A549 (cell line): Measurements from ENCODE around the gene NR2E1. TPM values are rescaled to one million over a fixed set of nuclear protein-coding genes. Genes with fewer than 3 reads are reported as not detected.

Experiments
- ATAC-seq, 2 experiments: fragments of 200-7000 bp in 1 of 2; fragments of >200 bp in 1 of 2; cut with Nextera tagmentation in 1 of 2; cut with Tn5 transposase in 1 of 2; 3 replicates each; pipeline versions ENCODE4 v1.8.0 to v1.9.1; 2018 to 2020; ENCODE audit warnings: mild to moderate bottlenecking in 1 of 2, moderate library complexity in 1 of 2
- CTCF ChIA-PET: fragments of 300-600 bp; sonication (Branson Sonifier 250); formaldehyde crosslinking; extraction: SDS; loops from one replicate; lab custom pipeline; 2021; ENCODE audit warnings: antibody characterized with exemption, inconsistent platforms; lab: Yijun Ruan, JAX
- POLR2A ChIA-PET: fragments of 350-600 bp; formaldehyde crosslinking; extraction: SDS; loops from one replicate; lab custom pipeline; 2021; ENCODE audit warnings: antibody characterized with exemption, inconsistent platforms; lab: Yijun Ruan, JAX
- DNase-seq, 2 experiments: peaks; one replicate each; pipeline versions ENCODE4 v3.0.0 to v3.0.0-alpha.2; 2011 to 2016; ENCODE audit warnings: low read depth in 1 of 2, low spot score in 1 of 2
- FAIRE-seq: peaks from 2 replicates; lab custom pipeline; 2011; peaks lifted over from hg19 to GRCh38; lab: Jason Lieb, UNC
- H3K27ac ChIP-seq, 2 experiments: fragments of >200 bp; sonication (Bioruptor Twin); formaldehyde crosslinking; 3 replicates each; pipeline ENCODE4 v1.5.1; 2016 to 2017
- H3K4me1 ChIP-seq: fragments of >200 bp; sonication (Bioruptor Twin); formaldehyde crosslinking; 3 replicates; pipeline ENCODE4 v1.6.1; 2016
- H3K4me2 ChIP-seq: fragments of >200 bp; sonication (Bioruptor Twin); formaldehyde crosslinking; 3 replicates; pipeline ENCODE4 v1.6.1; 2016
- H3K4me3 ChIP-seq: fragments of >200 bp; sonication (Bioruptor Twin); formaldehyde crosslinking; 3 replicates; pipeline ENCODE4 v1.5.1; 2016
- H3K9me3 ChIP-seq: fragments of >200 bp; sonication (Bioruptor Twin); formaldehyde crosslinking; 3 replicates; pipeline ENCODE4 v1.6.1; 2016
- ESRRA ChIP-seq: fragments of 150-350 bp; IDR thresholded peaks from 2 replicates; pipeline ENCODE4 v1.6.1; 2014; ENCODE audit warnings: mild to moderate bottlenecking, low read length, borderline replicate concordance
- FOSL2 ChIP-seq, 2 experiments: fragments of 450-650 bp in 1 of 2; fragments of >200 bp in 1 of 2; sonication (Bioruptor Twin) in 1 of 2; formaldehyde crosslinking; IDR thresholded peaks; 2 replicates each; pipeline versions ENCODE4 v1.5.0 to v1.6.1; 2016 to 2020; ENCODE audit warnings: mild to moderate bottlenecking in 1 of 2, moderate library complexity in 1 of 2
- GATA3 ChIP-seq: IDR thresholded peaks from 2 replicates; pipeline ENCODE4 v1.6.1; 2012; ENCODE audit warnings: borderline replicate concordance
- HEYL ChIP-seq: fragments of 250-450 bp; sonication (Bioruptor Pico); IDR thresholded peaks from 2 replicates; pipeline ENCODE4 v1.8.0; 2021; ENCODE audit warnings: mild to moderate bottlenecking, moderate library complexity
- KDM1A ChIP-seq: fragments of 200-600 bp; sonication (generic); IDR thresholded peaks from 2 replicates; pipeline ENCODE4 v1.6.1; 2016; ENCODE audit warnings: low read depth, mild to moderate bottlenecking
- KDM5A ChIP-seq: fragments of 200-600 bp; sonication (generic); IDR thresholded peaks from 2 replicates; pipeline ENCODE4 v1.6.1; 2016; ENCODE audit warnings: antibody characterized with exemption, mild to moderate bottlenecking
- MAFK ChIP-seq: fragments of 450-650 bp; IDR thresholded peaks from 2 replicates; pipeline ENCODE4 v1.6.1; 2014; ENCODE audit not compliant: partially characterized antibody
- MAZ ChIP-seq: fragments of 150-350 bp; IDR thresholded peaks from 2 replicates; pipeline ENCODE4 v1.6.1; 2014; ENCODE audit warnings: antibody characterized with exemption, low read depth, low read length, borderline replicate concordance
- NPAS2 ChIP-seq: fragments of 250-450 bp; sonication (Bioruptor Pico); IDR thresholded peaks from 2 replicates; pipeline ENCODE4 v1.8.0; 2022; ENCODE audit warnings: mild to moderate bottlenecking, moderate library complexity, borderline replicate concordance
- PHF8 ChIP-seq: fragments of 200-600 bp; sonication (generic); IDR thresholded peaks from 2 replicates; pipeline ENCODE4 v1.6.1; 2016; ENCODE audit warnings: low read depth, mild to moderate bottlenecking, antibody characterized with exemption, moderate library complexity, borderline replicate concordance
- RNF2 ChIP-seq: fragments of 200-600 bp; sonication (generic); IDR thresholded peaks from 2 replicates; pipeline ENCODE4 v1.6.1; 2016; ENCODE audit warnings: low read depth, mild to moderate bottlenecking, antibody characterized with exemption, moderate library complexity, borderline replicate concordance
- SMC3 ChIP-seq: fragments of >200 bp; sonication (Bioruptor Twin); formaldehyde crosslinking; IDR thresholded peaks from 3 replicates; pipeline ENCODE4 v1.6.1; 2018; ENCODE audit warnings: inconsistent platforms
- ZFP36 ChIP-seq: fragments of 450-650 bp; IDR thresholded peaks from 2 replicates; pipeline ENCODE4 v1.6.1; 2014; ENCODE audit warnings: borderline replicate concordance; ENCODE audit not compliant: partially characterized antibody
- ZNF302 ChIP-seq: fragments of 250-450 bp; sonication (Bioruptor Pico); IDR thresholded peaks from 2 replicates; pipeline ENCODE4 v1.9.0; 2021; ENCODE audit warnings: inconsistent platforms, mild to moderate bottlenecking, moderate library complexity
- WGBS: methylation state at CpG from one replicate; pipeline ENCODE4 v1.1.6; 2017; ENCODE audit errors: missing lambda C conversion rate; 5-methylcytosine and 5-hydroxymethylcytosine counted together
- polyA plus RNA-seq, 4 experiments: library from polyadenylated mRNA; depleted of rRNA in 3 of 4; stranded (reverse); fragments of >200 nt; fragmentation: RNase III in 1 of 4; extraction: RNeasy Plus Mini Kit Qiagen cat#74134 plus additional on column Dnase treatment in 1 of 4; gene quantifications; 2 replicates in 3 of 4; 3 replicates in 1 of 4; pipeline ENCODE4 v1.2.3, GENCODE V29; 2011 to 2017
- TF ChIP-seq, protein P1 (sequence below): IDR thresholded peaks from 2 replicates; pipeline ENCODE4 v1.6.1; 2012; ENCODE audit warnings: low read depth, borderline replicate concordance
- TF ChIP-seq, protein P2 (sequence below): fragments of 250-450 bp; sonication (Bioruptor Pico); IDR thresholded peaks from 2 replicates; pipeline ENCODE4 v1.5.0; 2021; ENCODE audit warnings: mild to moderate bottlenecking, moderate library complexity, borderline replicate concordance
- TF ChIP-seq, protein P3 (sequence below): IDR thresholded peaks from 2 replicates; pipeline ENCODE4 v1.6.1; 2012
- TF ChIP-seq, protein P4 (sequence below): fragments of 250-450 bp; sonication (Bioruptor Pico); IDR thresholded peaks from 2 replicates; pipeline ENCODE4 v1.5.0; 2020; ENCODE audit warnings: low read depth, mild to moderate bottlenecking, moderate library complexity

Gene NR2E1
- polyA plus RNA-seq, 2 of the 4 experiments (the other 2 are of a cell fraction) = 0.03 TPM; not detected in 1

DNA sequence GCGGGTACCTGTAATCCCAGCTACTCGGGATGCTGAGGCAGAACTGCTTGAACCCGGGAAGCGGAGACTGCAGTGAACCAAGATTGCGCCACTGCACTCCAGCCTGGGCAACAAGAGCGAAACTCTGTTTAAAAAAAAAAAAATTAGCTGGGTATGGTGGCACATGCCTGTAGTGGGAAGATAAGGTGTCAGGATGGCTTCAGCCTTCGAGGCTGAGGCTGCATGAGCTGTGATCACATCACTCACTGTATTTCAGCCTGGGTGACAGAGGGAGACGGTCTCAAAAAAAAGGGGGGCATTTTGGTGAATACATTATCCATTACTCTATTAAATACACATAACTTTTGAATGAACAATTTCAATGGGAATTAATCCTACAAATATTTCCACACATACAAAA, 62.6 kb downstream of the NR2E1 start:
- TF ChIP-seq GATA3 (no peak), NPAS2 (CRISPR knock-in tag) (no peak), ZNF302 (CRISPR knock-in tag) (no peak), RNF2 (no peak), HEYL (no peak), MAFK (no peak), ZFP36 (no peak), MAZ (no peak), KDM1A (no peak), PHF8 (no peak), ESRRA (no peak), FOSL2 (IDR thresholded peaks at IDR 0.05) (no peak), FOSL2 (CRISPR knock-in tag; IDR thresholded peaks at IDR 0.05) (no peak)
- TF ChIP-seq, protein P1, sequence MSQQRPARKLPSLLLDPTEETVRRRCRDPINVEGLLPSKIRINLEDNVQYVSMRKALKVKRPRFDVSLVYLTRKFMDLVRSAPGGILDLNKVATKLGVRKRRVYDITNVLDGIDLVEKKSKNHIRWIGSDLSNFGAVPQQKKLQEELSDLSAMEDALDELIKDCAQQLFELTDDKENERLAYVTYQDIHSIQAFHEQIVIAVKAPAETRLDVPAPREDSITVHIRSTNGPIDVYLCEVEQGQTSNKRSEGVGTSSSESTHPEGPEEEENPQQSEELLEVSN = no peak
- TF ChIP-seq, protein P2, sequence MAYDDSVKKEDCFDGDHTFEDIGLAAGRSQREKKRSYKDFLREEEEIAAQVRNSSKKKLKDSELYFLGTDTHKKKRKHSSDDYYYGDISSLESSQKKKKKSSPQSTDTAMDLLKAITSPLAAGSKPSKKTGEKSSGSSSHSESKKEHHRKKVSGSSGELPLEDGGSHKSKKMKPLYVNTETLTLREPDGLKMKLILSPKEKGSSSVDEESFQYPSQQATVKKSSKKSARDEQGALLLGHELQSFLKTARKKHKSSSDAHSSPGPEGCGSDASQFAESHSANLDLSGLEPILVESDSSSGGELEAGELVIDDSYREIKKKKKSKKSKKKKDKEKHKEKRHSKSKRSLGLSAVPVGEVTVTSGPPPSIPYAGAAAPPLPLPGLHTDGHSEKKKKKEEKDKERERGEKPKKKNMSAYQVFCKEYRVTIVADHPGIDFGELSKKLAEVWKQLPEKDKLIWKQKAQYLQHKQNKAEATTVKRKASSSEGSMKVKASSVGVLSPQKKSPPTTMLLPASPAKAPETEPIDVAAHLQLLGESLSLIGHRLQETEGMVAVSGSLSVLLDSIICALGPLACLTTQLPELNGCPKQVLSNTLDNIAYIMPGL (CRISPR knock-in tag) = no peak
- Histone ChIP-seq H3K4me3 (no peak overlapping the region), H3K4me1 (peaks cover 8% of the 10 kb centered on the region), H3K4me2 (no peak overlapping the region), H3K27ac (no peak overlapping the region), H3K9me3 (no peaks in the 10 kb centered on the region)
- DNase-seq (no peak), FAIRE-seq (no peak), ATAC-seq (no peak)
- 84% methylated on average over 8 of the region's 8 CpGs for WGBS
- POLR2A ChIA-PET = no interaction called here
- CTCF ChIA-PET = no interaction called here

DNA sequence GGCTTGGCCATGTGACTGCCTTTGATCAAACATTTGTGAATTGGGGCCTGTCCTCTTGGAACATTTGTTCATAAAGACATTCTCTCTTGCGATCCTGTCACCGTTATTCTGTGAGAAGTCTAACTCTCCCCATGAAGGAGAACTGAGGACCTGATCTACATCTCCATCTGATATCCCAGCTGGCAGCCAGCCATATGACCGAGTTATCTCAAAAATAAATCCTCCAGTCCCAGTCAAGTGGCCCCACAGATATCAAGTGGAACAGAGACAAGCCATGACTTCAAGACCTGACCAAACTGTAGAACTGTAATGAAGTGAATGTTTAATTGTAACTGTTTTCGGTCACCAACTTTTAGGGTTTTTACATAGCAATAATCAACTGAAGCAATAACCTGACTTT, 69.3 kb downstream of the NR2E1 start:
- CTCF ChIA-PET = no interaction called here
- H3K9me3 ChIP-seq = no peaks in the 10 kb centered on the region
- H3K4me3 ChIP-seq = no peak overlapping the region
- no peaks in the 10 kb centered on the region for H3K4me1 ChIP-seq
- DNase-seq (no peak), ATAC-seq (no peak), FAIRE-seq (no peak)
- H3K27ac ChIP-seq = no peak overlapping the region
- POLR2A ChIA-PET = no interaction called here
- no peak overlapping the region for H3K4me2 ChIP-seq
- WGBS = 91% methylated on average over 4 of the region's 4 CpGs
- TF ChIP-seq KDM5A (no peak), SMC3 (no peak), ZFP36 (no peak)
- TF ChIP-seq, protein P3, sequence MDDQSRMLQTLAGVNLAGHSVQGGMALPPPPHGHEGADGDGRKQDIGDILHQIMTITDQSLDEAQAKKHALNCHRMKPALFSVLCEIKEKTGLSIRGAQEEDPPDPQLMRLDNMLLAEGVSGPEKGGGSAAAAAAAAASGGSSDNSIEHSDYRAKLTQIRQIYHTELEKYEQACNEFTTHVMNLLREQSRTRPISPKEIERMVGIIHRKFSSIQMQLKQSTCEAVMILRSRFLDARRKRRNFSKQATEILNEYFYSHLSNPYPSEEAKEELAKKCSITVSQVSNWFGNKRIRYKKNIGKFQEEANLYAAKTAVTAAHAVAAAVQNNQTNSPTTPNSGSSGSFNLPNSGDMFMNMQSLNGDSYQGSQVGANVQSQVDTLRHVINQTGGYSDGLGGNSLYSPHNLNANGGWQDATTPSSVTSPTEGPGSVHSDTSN = no peak
- TF ChIP-seq, all 56 proteins: peak for 0

DNA sequence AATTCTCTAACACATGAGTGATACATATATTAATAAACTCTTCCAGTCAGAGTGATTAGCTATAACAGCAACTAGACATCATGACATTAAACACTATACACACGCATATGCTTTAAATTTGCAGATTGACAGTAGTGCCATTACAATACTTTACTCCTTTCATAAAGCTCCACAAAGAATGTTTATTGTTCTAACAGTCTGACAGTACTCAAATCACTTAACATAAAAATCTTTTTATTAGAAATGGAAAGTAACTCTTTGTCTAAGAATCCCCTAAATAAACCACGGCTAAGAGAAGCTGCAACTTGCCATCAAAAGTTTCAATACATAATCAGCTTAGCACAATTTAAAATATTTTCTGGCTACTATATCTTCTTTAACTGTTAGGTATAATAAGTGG, 71.0 kb downstream of the NR2E1 start:
- H3K4me1 ChIP-seq = no peaks in the 10 kb centered on the region
- no peak for DNase-seq
- 76% methylated on average over 2 of the region's 2 CpGs for WGBS
- no peak for FAIRE-seq
- H3K9me3 ChIP-seq = no peaks in the 10 kb centered on the region
- ChIA-PET POLR2A (no interaction called here), CTCF (interaction anchor here (1.4 kb wide), 1 partner anchor 256 kb away, joined by 4 read pairs; no protein-coding TSS in a partner anchor)
- ATAC-seq = no peak
- H3K4me2 ChIP-seq = no peak overlapping the region
- TF ChIP-seq, protein P4, sequence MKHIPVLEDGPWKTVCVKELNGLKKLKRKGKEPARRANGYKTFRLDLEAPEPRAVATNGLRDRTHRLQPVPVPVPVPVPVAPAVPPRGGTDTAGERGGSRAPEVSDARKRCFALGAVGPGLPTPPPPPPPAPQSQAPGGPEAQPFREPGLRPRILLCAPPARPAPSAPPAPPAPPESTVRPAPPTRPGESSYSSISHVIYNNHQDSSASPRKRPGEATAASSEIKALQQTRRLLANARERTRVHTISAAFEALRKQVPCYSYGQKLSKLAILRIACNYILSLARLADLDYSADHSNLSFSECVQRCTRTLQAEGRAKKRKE (CRISPR knock-in tag) = no peak
- H3K4me3 ChIP-seq = no peak overlapping the region
- no peak overlapping the region for H3K27ac ChIP-seq
